Measurements from ENCODE around the gene TFDP2.
"Not testable (repeated sequence)": the region's sequence is repeated elsewhere in the genome, so short reads cannot be mapped to it uniquely, and the experiment has no call there.

The TFDP2 gene

GRCh38 chr3:141933421-141934300 is 215.7 kb downstream of the TFDP2 start:
- no peak overlapping the region for H3K4me3 ChIP-seq (replicated peaks in 1 of 2; ENCODE audit: low read depth in 2 of 2, low read length in 2 of 2)
- TF ChIP-seq CTCF (IDR thresholded peaks at IDR 0.05; ENCODE audit: low read depth, low read length): no peak
- no peak for DNase-seq (ENCODE audit: low read depth in 2 of 2)

GRCh38 chr3:141930801-141931200 is 218.5 kb downstream of the TFDP2 start:
- no peak for DNase-seq (ENCODE audit: low read depth in 2 of 2)
- no peak overlapping the region for H3K4me3 ChIP-seq (replicated peaks in 1 of 2; ENCODE audit: low read depth in 2 of 2, low read length in 2 of 2)
- TF ChIP-seq CTCF (IDR thresholded peaks at IDR 0.05; ENCODE audit: low read depth, low read length): no peak

- no peak for DNase-seq (ENCODE audit: low read depth in 2 of 2)
- TF ChIP-seq CTCF (IDR thresholded peaks at IDR 0.05; ENCODE audit: low read depth, low read length): no peak
- H3K4me3 ChIP-seq (replicated peaks in 1 of 2; ENCODE audit: low read depth in 2 of 2, low read length in 2 of 2): no peak overlapping the region
Observed at GRCh38 chr3:141929341-141929995, 219.9 kb downstream of the TFDP2 start.

- no peak overlapping the region for H3K4me3 ChIP-seq (replicated peaks in 1 of 2; ENCODE audit: low read depth in 2 of 2, low read length in 2 of 2)
- no peak for TF ChIP-seq CTCF (IDR thresholded peaks at IDR 0.05; ENCODE audit: low read depth, low read length)
- DNase-seq (ENCODE audit: low read depth in 2 of 2): no peak
Observed at GRCh38 chr3:141928631-141929270, 220.6 kb downstream of the TFDP2 start.

- no peak for DNase-seq (ENCODE audit: low read depth in 2 of 2)
Observed at GRCh38 chr3:141926929-141927328, 222.4 kb downstream of the TFDP2 start.

GRCh38 chr3:141925677-141926076 is 223.7 kb downstream of the TFDP2 start:
- not testable (repeated sequence) for DNase-seq (ENCODE audit: low read depth in 2 of 2); H3K4me3 ChIP-seq (replicated peaks in 1 of 2; ENCODE audit: low read depth in 2 of 2, low read length in 2 of 2)

More at GRCh38 chr3:141926929-141927328, 222.4 kb downstream of the TFDP2 start:
- no peak for TF ChIP-seq CTCF (IDR thresholded peaks at IDR 0.05; ENCODE audit: low read depth, low read length)
- H3K4me3 ChIP-seq (replicated peaks in 1 of 2; ENCODE audit: low read depth in 2 of 2, low read length in 2 of 2): no peak overlapping the region

- no peak overlapping the region for H3K4me3 ChIP-seq (replicated peaks in 1 of 2; ENCODE audit: low read depth in 2 of 2, low read length in 2 of 2)
- DNase-seq (ENCODE audit: low read depth in 2 of 2): no peak
- TF ChIP-seq CTCF (IDR thresholded peaks at IDR 0.05; ENCODE audit: low read depth, low read length): no peak
Observed at GRCh38 chr3:141921316-141921715, 228.0 kb downstream of the TFDP2 start.
